A549 (cell line): Measurements from ENCODE around the gene ZNF30. TPM values are rescaled to one million over a fixed set of nuclear protein-coding genes. Genes with fewer than 3 reads are reported as not detected.
A peak's percentile ranks its signal among the peaks of the same experiment; 100 is the strongest.

Experiments
- ATAC-seq, 2 experiments: fragments of 200-7000 bp in 1 of 2; fragments of >200 bp in 1 of 2; cut with Nextera tagmentation in 1 of 2; cut with Tn5 transposase in 1 of 2; 3 replicates each; pipeline versions ENCODE4 v1.8.0 to v1.9.1; 2018 to 2020; ENCODE audit warnings: mild to moderate bottlenecking in 1 of 2, moderate library complexity in 1 of 2
- CTCF ChIA-PET: fragments of 300-600 bp; sonication (Branson Sonifier 250); formaldehyde crosslinking; extraction: SDS; loops from one replicate; lab custom pipeline; 2021; ENCODE audit warnings: antibody characterized with exemption, inconsistent platforms; lab: Yijun Ruan, JAX
- POLR2A ChIA-PET: fragments of 350-600 bp; formaldehyde crosslinking; extraction: SDS; loops from one replicate; lab custom pipeline; 2021; ENCODE audit warnings: antibody characterized with exemption, inconsistent platforms; lab: Yijun Ruan, JAX
- DNase-seq, 2 experiments: peaks; one replicate each; pipeline versions ENCODE4 v3.0.0 to v3.0.0-alpha.2; 2011 to 2016; ENCODE audit warnings: low read depth in 1 of 2, low spot score in 1 of 2
- FAIRE-seq: peaks from 2 replicates; lab custom pipeline; 2011; peaks lifted over from hg19 to GRCh38; lab: Jason Lieb, UNC
- H3K27ac ChIP-seq, 2 experiments: fragments of >200 bp; sonication (Bioruptor Twin); formaldehyde crosslinking; 3 replicates each; pipeline ENCODE4 v1.5.1; 2016 to 2017
- H3K4me1 ChIP-seq: fragments of >200 bp; sonication (Bioruptor Twin); formaldehyde crosslinking; 3 replicates; pipeline ENCODE4 v1.6.1; 2016
- H3K4me2 ChIP-seq: fragments of >200 bp; sonication (Bioruptor Twin); formaldehyde crosslinking; 3 replicates; pipeline ENCODE4 v1.6.1; 2016
- H3K4me3 ChIP-seq: fragments of >200 bp; sonication (Bioruptor Twin); formaldehyde crosslinking; 3 replicates; pipeline ENCODE4 v1.5.1; 2016
- H3K9me3 ChIP-seq: fragments of >200 bp; sonication (Bioruptor Twin); formaldehyde crosslinking; 3 replicates; pipeline ENCODE4 v1.6.1; 2016
- CBX2 ChIP-seq: fragments of 200-600 bp; sonication (generic); IDR thresholded peaks from 2 replicates; pipeline ENCODE4 v1.6.1; 2016; ENCODE audit warnings: low read depth, mild to moderate bottlenecking, borderline replicate concordance
- CBX8 ChIP-seq: fragments of 200-600 bp; sonication (generic); IDR thresholded peaks from 2 replicates; pipeline ENCODE4 v1.6.1; 2016
- CEBPB ChIP-seq, 2 experiments: fragments of >200 bp in 1 of 2; sonication (Bioruptor Twin) in 1 of 2; formaldehyde crosslinking in 1 of 2; IDR thresholded peaks; 2 replicates each; pipeline ENCODE4 v1.6.1; 2012 to 2016
- CHD2 ChIP-seq: fragments of 150-350 bp; IDR thresholded peaks from 2 replicates; pipeline ENCODE4 v1.6.1; 2014; ENCODE audit warnings: low read length; ENCODE audit not compliant: partially characterized antibody
- CHD4 ChIP-seq: fragments of 200-600 bp; sonication (generic); IDR thresholded peaks from 2 replicates; pipeline ENCODE4 v1.6.1; 2016; ENCODE audit warnings: antibody characterized with exemption, mild to moderate bottlenecking, borderline replicate concordance
- CTCF ChIP-seq: fragments of >200 bp; sonication (Bioruptor Twin); formaldehyde crosslinking; IDR thresholded peaks from 3 replicates; pipeline ENCODE4 v1.5.1; 2016
- EP300 ChIP-seq, 2 experiments: fragments of >200 bp; sonication (Bioruptor Twin); formaldehyde crosslinking; IDR thresholded peaks; 2 replicates in 1 of 2; 3 replicates in 1 of 2; pipeline ENCODE4 v1.6.1; 2016 to 2017
- FOSB ChIP-seq: fragments of 250-450 bp; sonication (Bioruptor Pico); IDR thresholded peaks from 2 replicates; pipeline ENCODE4 v1.5.0; 2020; ENCODE audit warnings: mild to moderate bottlenecking, moderate library complexity
- FOSL2 ChIP-seq, 2 experiments: fragments of 450-650 bp in 1 of 2; fragments of >200 bp in 1 of 2; sonication (Bioruptor Twin) in 1 of 2; formaldehyde crosslinking; IDR thresholded peaks; 2 replicates each; pipeline versions ENCODE4 v1.5.0 to v1.6.1; 2016 to 2020; ENCODE audit warnings: mild to moderate bottlenecking in 1 of 2, moderate library complexity in 1 of 2
- FOXS1 ChIP-seq: fragments of 250-450 bp; sonication (Bioruptor Pico); IDR thresholded peaks from 2 replicates; pipeline ENCODE4 v1.5.0; 2020; ENCODE audit warnings: mild to moderate bottlenecking, moderate library complexity
- HMGXB4 ChIP-seq: fragments of 250-450 bp; sonication (Bioruptor Pico); IDR thresholded peaks from 2 replicates; pipeline ENCODE4 v1.5.0; 2021; ENCODE audit warnings: mild to moderate bottlenecking, moderate library complexity, borderline replicate concordance
- HOXA7 ChIP-seq: fragments of 250-450 bp; sonication (Bioruptor Pico); IDR thresholded peaks from 2 replicates; pipeline ENCODE4 v1.5.0; 2020; ENCODE audit warnings: mild to moderate bottlenecking, moderate library complexity
- HOXB5 ChIP-seq: fragments of 250-450 bp; sonication (Bioruptor Pico); IDR thresholded peaks from 2 replicates; pipeline ENCODE4 v1.5.0; 2020; ENCODE audit warnings: mild to moderate bottlenecking, moderate library complexity
- KDM5A ChIP-seq: fragments of 200-600 bp; sonication (generic); IDR thresholded peaks from 2 replicates; pipeline ENCODE4 v1.6.1; 2016; ENCODE audit warnings: antibody characterized with exemption, mild to moderate bottlenecking
- MAFK ChIP-seq: fragments of 450-650 bp; IDR thresholded peaks from 2 replicates; pipeline ENCODE4 v1.6.1; 2014; ENCODE audit not compliant: partially characterized antibody
- MAZ ChIP-seq: fragments of 150-350 bp; IDR thresholded peaks from 2 replicates; pipeline ENCODE4 v1.6.1; 2014; ENCODE audit warnings: antibody characterized with exemption, low read depth, low read length, borderline replicate concordance
- NFE2L2 ChIP-seq: fragments of 150-350 bp; conservative IDR thresholded peaks from 2 replicates; pipeline ENCODE4 v1.6.1; 2014; ENCODE audit warnings: low read length
- PHF8 ChIP-seq: fragments of 200-600 bp; sonication (generic); IDR thresholded peaks from 2 replicates; pipeline ENCODE4 v1.6.1; 2016; ENCODE audit warnings: low read depth, mild to moderate bottlenecking, antibody characterized with exemption, moderate library complexity, borderline replicate concordance
- POLR2AphosphoS2 ChIP-seq: conservative IDR thresholded peaks from 2 replicates; pipeline ENCODE4 v1.6.1; 2012; ENCODE audit warnings: low read length, improper control_type of control experiment, inconsistent platforms
- RAD21 ChIP-seq, 2 experiments: fragments of >200 bp in 1 of 2; sonication (Bioruptor Twin) in 1 of 2; formaldehyde crosslinking in 1 of 2; IDR thresholded peaks in 1 of 2; conservative IDR thresholded peaks in 1 of 2; 2 replicates in 1 of 2; 3 replicates in 1 of 2; pipeline ENCODE4 v1.6.1; 2012 to 2018; ENCODE audit warnings: inconsistent platforms in 1 of 2
- RARB ChIP-seq: fragments of 250-450 bp; sonication (Bioruptor Pico); IDR thresholded peaks from 2 replicates; pipeline ENCODE4 v1.8.0; 2021; ENCODE audit warnings: mild to moderate bottlenecking, moderate library complexity
- RCOR1 ChIP-seq: fragments of 150-350 bp; IDR thresholded peaks from 2 replicates; pipeline ENCODE4 v1.6.1; 2014; ENCODE audit warnings: antibody characterized with exemption, low read length, low read depth
- TP53 ChIP-seq: fragments of 250-450 bp; sonication (Bioruptor Pico); IDR thresholded peaks from 2 replicates; pipeline ENCODE4 v1.5.0; 2021; ENCODE audit warnings: mild to moderate bottlenecking, moderate library complexity
- WGBS: methylation state at CpG from one replicate; pipeline ENCODE4 v1.1.6; 2017; ENCODE audit errors: missing lambda C conversion rate; 5-methylcytosine and 5-hydroxymethylcytosine counted together
- polyA plus RNA-seq, 4 experiments: library from polyadenylated mRNA; depleted of rRNA in 3 of 4; stranded (reverse); fragments of >200 nt; fragmentation: RNase III in 1 of 4; extraction: RNeasy Plus Mini Kit Qiagen cat#74134 plus additional on column Dnase treatment in 1 of 4; gene quantifications; 2 replicates in 3 of 4; 3 replicates in 1 of 4; pipeline ENCODE4 v1.2.3, GENCODE V29; 2011 to 2017
- TF ChIP-seq, protein P1 (sequence below): fragments of 250-450 bp; sonication (Bioruptor Pico); IDR thresholded peaks from 2 replicates; pipeline ENCODE4 v1.5.0; 2020; ENCODE audit warnings: low read depth, mild to moderate bottlenecking, moderate library complexity

ZNF30 gene
- polyA plus RNA-seq, 2 of the 4 experiments (the other 2 are of a cell fraction): 5.4 to 9.4 TPM

GRCh38 chr19:34926361-34926684 lies 380 bp upstream of the ZNF30 start:
- no peak for ATAC-seq
- TF ChIP-seq, protein P1, sequence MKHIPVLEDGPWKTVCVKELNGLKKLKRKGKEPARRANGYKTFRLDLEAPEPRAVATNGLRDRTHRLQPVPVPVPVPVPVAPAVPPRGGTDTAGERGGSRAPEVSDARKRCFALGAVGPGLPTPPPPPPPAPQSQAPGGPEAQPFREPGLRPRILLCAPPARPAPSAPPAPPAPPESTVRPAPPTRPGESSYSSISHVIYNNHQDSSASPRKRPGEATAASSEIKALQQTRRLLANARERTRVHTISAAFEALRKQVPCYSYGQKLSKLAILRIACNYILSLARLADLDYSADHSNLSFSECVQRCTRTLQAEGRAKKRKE (CRISPR knock-in tag): no peak
- no peak for TF ChIP-seq CTCF
- TF ChIP-seq CEBPB (IDR thresholded peaks at IDR 0.05): no peak
- no peak for TF ChIP-seq CHD2
- TF ChIP-seq FOXS1 (CRISPR knock-in tag): no peak
- no peak for TF ChIP-seq MAZ
- no peak for TF ChIP-seq CBX2
- no peak for TF ChIP-seq EP300 (IDR thresholded peaks at IDR 0.05)
- ChIA-PET CTCF (interaction anchor here (0.8 to 3.5 kb wide), 8 partner anchors 10 to 1148 kb away, joined by 3 to 18 read pairs (median 4); partner anchors contain the start of gene LGI4), POLR2A (interaction anchor here (0.6 to 1.8 kb wide), 7 partner anchors 17 to 1582 kb away, joined by 3 to 8 read pairs (median 6); partner anchors contain the start of genes GRAMD1A, SCGB2B2, ZNF181 and ZNF302)
- peak overlapping the region in 1 of 2 experiments; percentile 83; a peak in 4 of 6 replicates for H3K27ac ChIP-seq
- no peak for FAIRE-seq
- H3K4me3 ChIP-seq: peak overlapping the region; percentile 64
- 66% methylated on average over 3 of the region's 3 CpGs for WGBS
- H3K4me1 ChIP-seq: peaks cover 4% of the 10 kb centered on the region; the same call in 2 of the 3 replicates
- H3K4me2 ChIP-seq: peak overlapping the region; percentile 84
- DNase-seq: no peak
- H3K9me3 ChIP-seq: peaks cover 47% of the 10 kb centered on the region

GRCh38 chr19:34932494-34932893 lies 5.8 kb downstream of the ZNF30 start:
- Histone ChIP-seq H3K4me3 (no peak overlapping the region), H3K27ac (no peak overlapping the region), H3K4me2 (no peak overlapping the region), H3K9me3 (peaks cover 57% of the 10 kb centered on the region), H3K4me1 (peaks cover 4% of the 10 kb centered on the region; the same call in 2 of the 3 replicates)
- no peak for FAIRE-seq
- WGBS: 93% methylated on average over 6 of the region's 6 CpGs
- ChIA-PET POLR2A (no interaction called here), CTCF (interaction anchor here (0.7 kb wide), 1 partner anchor 1715 kb away, joined by 4 read pairs; no protein-coding TSS in a partner anchor)
- no peak for ATAC-seq
- no peak for DNase-seq
- TF ChIP-seq HOXB5 (CRISPR knock-in tag): no peak
- TF ChIP-seq NFE2L2: no peak
- TF ChIP-seq RARB (CRISPR knock-in tag): no peak
- TF ChIP-seq MAZ: no peak
- no peak for TF ChIP-seq CHD4
- TF ChIP-seq TP53 (CRISPR knock-in tag): no peak
- TF ChIP-seq KDM5A: no peak
- TF ChIP-seq CBX2: no peak
- TF ChIP-seq POLR2AphosphoS2: no peak
- TF ChIP-seq RAD21 (conservative IDR thresholded peaks at IDR 0.05 in 1 of 2, IDR thresholded peaks at IDR 0.05 in 1 of 2): no peak
- TF ChIP-seq CTCF: no peak
- TF ChIP-seq HMGXB4 (CRISPR knock-in tag): no peak
- TF ChIP-seq CBX8: no peak
- TF ChIP-seq HOXA7 (CRISPR knock-in tag): no peak
- no peak for TF ChIP-seq EP300 (IDR thresholded peaks at IDR 0.05)
- no peak for TF ChIP-seq FOSB (CRISPR knock-in tag)
- no peak for TF ChIP-seq RCOR1
- TF ChIP-seq MAFK: no peak
- TF ChIP-seq FOSL2 (IDR thresholded peaks at IDR 0.05): no peak
- no peak for TF ChIP-seq FOSL2 (CRISPR knock-in tag; IDR thresholded peaks at IDR 0.05)
- no peak for TF ChIP-seq PHF8
